Smooth muscle cell (in vitro differentiated cells): Measurements from ENCODE around the gene KRT10. TPM values are rescaled to one million over a fixed set of nuclear protein-coding genes. Genes with fewer than 3 reads are reported as not detected.

Source experiments
- DNase-seq: peaks from one replicate; lab custom pipeline; 2025; ENCODE audit not compliant: unreplicated experiment; lab: John Stamatoyannopoulos, UW
- H2AFZ ChIP-seq: fragments of 200-600 bp; sonication (generic); 2 replicates; pipeline ENCODE4 v1.6.0; 2016; ENCODE audit warnings: antibody characterized with exemption, low read depth, mild to moderate bottlenecking
- H3F3A ChIP-seq: fragments of 200-600 bp; sonication (generic); 2 replicates; pipeline ENCODE4 v1.6.0; 2017; ENCODE audit warnings: antibody characterized with exemption, low read depth
- H3K27ac ChIP-seq: fragments of 200-600 bp; sonication (generic); 2 replicates; pipeline ENCODE4 v1.5.1; 2016; ENCODE audit warnings: low read depth, mild to moderate bottlenecking
- H3K27me3 ChIP-seq: fragments of 200-600 bp; sonication (generic); 2 replicates; pipeline ENCODE4 v1.6.1; 2016; ENCODE audit warnings: low read depth, mild to moderate bottlenecking
- H3K36me3 ChIP-seq: fragments of 200-600 bp; sonication (generic); 2 replicates; pipeline ENCODE4 v1.5.1; 2016; ENCODE audit warnings: low read depth
- H3K4me1 ChIP-seq: fragments of 200-600 bp; sonication (generic); 2 replicates; pipeline ENCODE4 v1.5.1; 2016; ENCODE audit warnings: low read depth
- H3K4me2 ChIP-seq: fragments of 200-600 bp; sonication (generic); 2 replicates; pipeline ENCODE4 v1.6.0; 2016; ENCODE audit warnings: mild to moderate bottlenecking
- H3K4me3 ChIP-seq: fragments of 200-600 bp; sonication (generic); 2 replicates; pipeline ENCODE4 v1.5.1; 2016; ENCODE audit warnings: mild to moderate bottlenecking
- H3K79me2 ChIP-seq: fragments of 200-600 bp; sonication (generic); 2 replicates; pipeline ENCODE4 v1.6.0; 2016; ENCODE audit warnings: low read depth, mild to moderate bottlenecking
- H3K9ac ChIP-seq: fragments of 200-600 bp; sonication (generic); 2 replicates; pipeline ENCODE4 v1.6.0; 2016; ENCODE audit warnings: low read depth
- H3K9me3 ChIP-seq: fragments of 200-600 bp; sonication (generic); replicated peaks from 2 replicates; pipeline ENCODE4 v1.5.1; 2016; ENCODE audit warnings: low read depth
- H4K20me1 ChIP-seq: fragments of 200-600 bp; sonication (generic); 2 replicates; pipeline ENCODE4 v1.6.0; 2016; ENCODE audit warnings: low read depth
- WGBS: methylation state at CpG from one replicate; pipeline ENCODE4 v1.1.7; 2016; ENCODE audit warnings: low lambda C conversion rate; 5-methylcytosine and 5-hydroxymethylcytosine counted together
- polyA plus RNA-seq: library from polyadenylated mRNA; unstranded; fragments of >200 nt; fragmentation: Nextera tagmentation; extraction: Ambion mirVana; gene quantifications from 2 replicates; pipeline ENCODE4 v1.2.1, GENCODE V29; 2016
- total RNA-seq: library from RNA; depleted of rRNA; stranded (reverse); fragments of >200 nt; gene quantifications from 2 replicates; pipeline ENCODE4 v1.2.3, GENCODE V29; 2014
- TF ChIP-seq, protein P1 (sequence below): fragments of 200-600 bp; sonication (generic); IDR thresholded peaks from 2 replicates; pipeline ENCODE4 v1.5.1; 2017; ENCODE audit warnings: borderline replicate concordance, mild to moderate bottlenecking, antibody characterized with exemption; ENCODE audit not compliant: insufficient read depth, poor library complexity, severe bottlenecking

Gene KRT10
- total and polyA plus RNA-seq, 2 experiments from 2014 or later = 48.0 to 189 TPM

DNA sequence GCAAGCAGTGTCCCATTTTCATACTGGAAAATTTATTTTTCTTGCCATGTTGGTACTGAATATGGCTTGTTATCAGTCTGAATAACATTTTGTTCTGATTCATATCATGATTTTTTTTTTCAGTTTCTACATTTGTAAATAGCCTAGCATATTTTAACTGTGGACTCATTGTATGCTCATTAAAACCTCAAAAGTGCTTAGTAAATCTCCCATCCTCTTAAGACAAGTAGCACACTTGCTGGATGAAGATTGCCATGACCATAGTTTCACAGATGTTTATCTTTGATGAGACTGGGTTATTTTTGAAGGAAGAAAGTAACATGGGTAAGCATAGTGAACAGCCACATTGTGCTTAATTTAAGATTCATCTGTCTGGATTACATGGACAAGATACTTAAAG, 878 bp downstream of the KRT10 start:
- Histone ChIP-seq H3K4me3 (no peak overlapping the region), H3K4me1 (peaks cover 13% of the 10 kb centered on the region), H4K20me1 (no peaks in the 10 kb centered on the region), H3K27me3 (peaks cover 31% of the 10 kb centered on the region), H2AFZ (no peak overlapping the region), H3K79me2 (peaks cover 3% of the 10 kb centered on the region), H3F3A (peaks cover 8% of the 10 kb centered on the region), H3K27ac (no peak overlapping the region), H3K4me2 (no peak overlapping the region), H3K9me3 (no peaks in the 10 kb centered on the region), H3K9ac (no peak overlapping the region), H3K36me3 (no peaks in the 10 kb centered on the region)
- TF ChIP-seq, protein P1, sequence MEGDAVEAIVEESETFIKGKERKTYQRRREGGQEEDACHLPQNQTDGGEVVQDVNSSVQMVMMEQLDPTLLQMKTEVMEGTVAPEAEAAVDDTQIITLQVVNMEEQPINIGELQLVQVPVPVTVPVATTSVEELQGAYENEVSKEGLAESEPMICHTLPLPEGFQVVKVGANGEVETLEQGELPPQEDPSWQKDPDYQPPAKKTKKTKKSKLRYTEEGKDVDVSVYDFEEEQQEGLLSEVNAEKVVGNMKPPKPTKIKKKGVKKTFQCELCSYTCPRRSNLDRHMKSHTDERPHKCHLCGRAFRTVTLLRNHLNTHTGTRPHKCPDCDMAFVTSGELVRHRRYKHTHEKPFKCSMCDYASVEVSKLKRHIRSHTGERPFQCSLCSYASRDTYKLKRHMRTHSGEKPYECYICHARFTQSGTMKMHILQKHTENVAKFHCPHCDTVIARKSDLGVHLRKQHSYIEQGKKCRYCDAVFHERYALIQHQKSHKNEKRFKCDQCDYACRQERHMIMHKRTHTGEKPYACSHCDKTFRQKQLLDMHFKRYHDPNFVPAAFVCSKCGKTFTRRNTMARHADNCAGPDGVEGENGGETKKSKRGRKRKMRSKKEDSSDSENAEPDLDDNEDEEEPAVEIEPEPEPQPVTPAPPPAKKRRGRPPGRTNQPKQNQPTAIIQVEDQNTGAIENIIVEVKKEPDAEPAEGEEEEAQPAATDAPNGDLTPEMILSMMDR = no peak
- no peak for DNase-seq

DNA sequence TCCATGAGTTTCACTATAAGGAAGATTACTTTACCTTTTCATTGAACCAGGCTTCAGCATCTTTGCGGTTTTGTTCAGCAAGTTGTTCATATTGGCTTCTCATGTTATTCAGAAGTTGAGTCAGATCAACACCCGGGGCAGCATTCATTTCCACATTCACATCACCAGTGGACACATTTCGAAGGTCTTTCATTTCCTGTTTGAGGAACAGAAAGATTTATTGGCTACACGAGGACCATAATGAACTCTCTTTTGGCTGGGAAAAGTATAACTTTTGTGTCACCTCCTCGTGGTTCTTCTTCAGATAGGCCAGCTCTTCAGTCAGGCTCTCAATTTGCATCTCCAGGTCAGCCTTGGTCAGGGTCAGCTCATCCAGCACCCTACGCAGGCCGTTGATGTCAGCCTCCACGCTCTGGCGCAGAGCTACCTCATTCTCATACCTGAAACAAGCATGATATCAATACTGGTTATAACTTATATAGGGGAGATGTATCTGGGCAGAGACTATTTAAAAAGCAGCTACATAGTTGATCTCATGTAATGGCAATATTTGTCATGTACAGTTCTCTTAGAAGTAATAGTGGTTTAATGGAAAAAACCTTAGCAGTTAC, 2.1 kb downstream of the KRT10 start:
- H3K4me1 ChIP-seq = peaks cover 13% of the 10 kb centered on the region
- peak overlapping the region; percentile 70 for H3K4me3 ChIP-seq
- H3F3A ChIP-seq = peaks cover 8% of the 10 kb centered on the region
- WGBS = 97% methylated on average over 9 of the region's 9 CpGs
- DNase-seq = no peak
- peaks cover 19% of the 10 kb centered on the region for H3K27me3 ChIP-seq
- no peak overlapping the region for H2AFZ ChIP-seq
- no peak overlapping the region for H3K27ac ChIP-seq
- no peaks in the 10 kb centered on the region for H4K20me1 ChIP-seq
- H3K9ac ChIP-seq = no peak overlapping the region
- no peaks in the 10 kb centered on the region for H3K9me3 ChIP-seq
- peak overlapping the region; percentile 96 for H3K4me2 ChIP-seq
- no peaks in the 10 kb centered on the region for H3K36me3 ChIP-seq
- TF ChIP-seq, protein P1 = no peak
- peaks cover 3% of the 10 kb centered on the region for H3K79me2 ChIP-seq

DNA sequence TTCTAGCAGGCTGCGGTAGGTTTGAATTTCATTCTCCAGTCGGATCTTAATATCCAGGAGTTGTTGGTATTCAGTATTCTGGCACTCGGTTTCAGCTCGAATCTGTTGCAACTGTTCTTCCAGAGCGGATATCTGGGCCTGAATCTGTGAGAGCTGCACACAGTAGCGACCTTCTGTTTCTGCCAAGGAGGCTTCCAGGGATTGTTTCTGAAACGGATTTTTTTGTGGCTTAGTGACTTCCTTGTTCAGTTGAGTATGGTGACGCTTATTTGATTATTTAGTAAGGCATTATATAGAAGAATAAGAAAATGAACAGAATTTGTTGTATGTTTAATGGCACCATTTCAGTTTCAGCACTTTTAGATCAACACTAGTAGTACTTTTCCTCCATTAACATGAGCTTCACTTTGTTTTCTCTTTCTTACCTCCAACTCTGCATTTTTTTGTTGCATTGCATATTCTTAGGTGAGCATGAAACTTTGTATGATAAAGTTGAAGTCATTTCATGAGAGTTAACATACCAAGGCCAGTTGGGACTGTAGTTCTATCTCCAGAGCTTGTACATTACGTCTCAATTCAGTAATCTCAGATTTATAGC, 2.8 kb downstream of the KRT10 start:
- WGBS = 72% methylated on average over 9 of the region's 9 CpGs
- Histone ChIP-seq H3K9ac (peak overlapping the region; percentile 68), H3K27me3 (peaks cover 13% of the 10 kb centered on the region), H2AFZ (peak overlapping the region; percentile 97), H3K36me3 (no peaks in the 10 kb centered on the region), H4K20me1 (no peaks in the 10 kb centered on the region), H3K4me3 (peak overlapping the region; percentile 70), H3K27ac (peak overlapping the region; percentile 76), H3K4me1 (peaks cover 13% of the 10 kb centered on the region), H3F3A (peaks cover 8% of the 10 kb centered on the region), H3K4me2 (peak overlapping the region; percentile 96), H3K79me2 (no peaks in the 10 kb centered on the region), H3K9me3 (no peaks in the 10 kb centered on the region)
- TF ChIP-seq, protein P1 = no peak
- DNase-seq = no peak
